HG03558 (cell line): ENCODE data around the gene BAIAP2L1.
"Not testable (repeated sequence)": the region's sequence is repeated elsewhere in the genome, so short reads cannot be mapped to it uniquely, and the experiment has no call there.

Experiments
- ATAC-seq: cut with Tn5 transposase; IDR thresholded peaks from one replicate; pipeline ENCODE4 v1.9.1; 2021; ENCODE audit warnings: moderate number of reproducible peaks; ENCODE audit not compliant: unreplicated experiment; ENCODE audit errors: extremely low read depth

The BAIAP2L1 gene

GRCh38 chr7:98329100-98329790 is 71.6 kb downstream of the BAIAP2L1 start:
- ATAC-seq = no peak

GRCh38 chr7:98324782-98325181 is 76.1 kb downstream of the BAIAP2L1 start:
- no peak for ATAC-seq

DNA sequence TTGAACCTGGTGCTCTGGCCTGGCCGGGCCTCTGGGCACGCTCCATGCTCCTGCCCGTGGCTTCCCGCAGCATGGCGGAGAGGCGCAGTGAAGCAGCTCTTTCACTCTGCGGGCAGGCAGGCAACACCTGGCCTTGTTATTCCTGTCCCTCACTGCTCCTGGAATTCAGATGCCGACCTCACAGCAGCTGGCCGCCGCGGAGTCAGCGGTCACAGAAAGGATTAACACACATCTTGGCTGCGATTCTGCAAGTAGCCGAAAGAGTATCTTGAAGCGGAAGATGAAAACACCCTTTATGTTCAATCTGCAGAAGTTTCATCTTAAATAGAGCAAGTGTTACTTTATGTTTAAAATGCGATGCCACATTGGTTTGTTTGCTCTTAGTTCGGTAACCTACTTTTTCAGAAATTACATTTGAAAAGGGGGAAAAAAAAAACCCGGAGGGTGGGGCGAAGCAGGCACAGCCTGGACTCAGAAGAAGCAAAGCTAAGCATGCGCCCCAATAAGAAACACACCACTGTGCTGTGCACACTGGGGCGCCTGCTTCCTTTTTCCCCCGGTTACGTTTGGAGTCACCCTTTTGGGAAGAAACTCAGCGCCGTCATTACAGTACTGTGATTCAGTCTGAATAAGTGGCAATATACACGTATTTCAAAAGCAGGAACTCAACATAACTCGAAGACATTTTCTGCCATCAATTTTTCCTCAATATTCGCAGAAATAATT is 77.1 kb downstream of the BAIAP2L1 start:
- ATAC-seq = no peak

GRCh38 chr7:98322331-98323270 is 78.3 kb downstream of the BAIAP2L1 start:
- ATAC-seq = no peak

DNA sequence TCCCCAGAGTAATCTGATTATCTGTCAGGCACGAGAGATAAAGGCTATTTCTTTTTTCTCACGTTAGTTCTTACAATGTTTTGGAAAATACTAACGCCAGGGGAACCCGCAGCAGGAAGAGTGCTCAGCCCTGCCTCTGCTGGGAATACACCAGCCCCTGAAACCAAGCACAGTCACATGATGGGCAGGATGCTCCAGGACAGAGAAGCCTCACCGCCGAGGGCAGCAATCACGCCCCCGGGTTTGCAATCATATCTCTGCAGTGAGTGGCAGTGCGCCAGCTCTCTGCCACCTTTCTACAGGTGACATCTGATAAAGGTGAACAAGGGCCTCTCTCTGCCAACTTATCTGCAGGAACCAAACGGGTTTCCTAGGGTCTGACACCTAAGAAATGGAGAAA is 79.6 kb downstream of the BAIAP2L1 start:
- no peak for ATAC-seq

- ATAC-seq = no peak
These were observed 81.7 kb downstream of the BAIAP2L1 start for GRCh38 chr7:98319176-98319575.

GRCh38 chr7:98317366-98318040 is 83.4 kb downstream of the BAIAP2L1 start:
- no peak for ATAC-seq

DNA sequence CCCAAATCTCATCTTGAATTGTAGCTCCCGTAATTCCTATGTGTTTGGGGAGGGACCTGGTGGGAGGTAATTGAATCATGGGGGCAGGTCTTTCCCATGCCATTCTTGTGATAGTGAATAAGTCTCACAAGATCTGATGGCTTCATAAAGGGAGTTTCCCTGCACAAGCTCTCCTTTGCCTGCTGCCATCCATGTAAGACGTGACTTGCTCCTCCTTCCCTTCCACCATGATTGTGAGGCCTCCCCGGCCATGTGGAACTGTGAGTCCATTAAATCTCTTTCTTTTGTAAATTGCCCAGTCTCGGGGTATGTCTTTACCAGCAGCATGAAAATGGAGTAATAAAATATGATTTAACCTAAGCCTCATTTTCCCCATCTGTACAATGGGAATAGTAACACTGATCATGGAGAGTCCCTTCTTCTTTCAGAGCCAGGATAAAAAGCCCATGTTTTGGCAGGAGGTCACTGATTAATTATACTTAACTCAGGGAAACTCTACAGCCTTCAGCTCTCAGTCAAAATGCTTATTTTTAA is 84.8 kb downstream of the BAIAP2L1 start:
- not testable (repeated sequence) for ATAC-seq

- ATAC-seq = no peak
These were observed 85.4 kb downstream of the BAIAP2L1 start for GRCh38 chr7:98315318-98315993.

DNA sequence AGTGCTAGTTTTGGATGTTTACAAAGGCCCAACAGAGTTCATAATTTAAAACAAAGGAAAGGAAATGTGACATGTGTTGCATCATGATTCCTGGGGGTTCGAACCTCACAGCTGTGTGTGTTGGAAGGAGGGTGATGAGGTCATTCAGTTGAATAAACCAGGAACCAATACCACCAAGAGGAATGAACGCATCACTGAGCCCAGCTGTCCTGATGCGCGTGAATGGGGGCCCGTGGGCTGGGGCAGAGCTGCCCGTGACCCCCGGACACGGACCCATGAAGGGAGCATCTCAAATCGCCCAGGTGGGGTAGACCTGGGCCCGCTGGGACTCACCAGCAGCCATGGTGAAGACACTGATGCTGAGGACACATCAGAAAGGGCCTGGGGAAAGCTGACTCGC is 86.4 kb downstream of the BAIAP2L1 start:
- ATAC-seq = no peak

- ATAC-seq = no peak
These were observed 88.7 kb downstream of the BAIAP2L1 start for GRCh38 chr7:98312201-98312600.

DNA sequence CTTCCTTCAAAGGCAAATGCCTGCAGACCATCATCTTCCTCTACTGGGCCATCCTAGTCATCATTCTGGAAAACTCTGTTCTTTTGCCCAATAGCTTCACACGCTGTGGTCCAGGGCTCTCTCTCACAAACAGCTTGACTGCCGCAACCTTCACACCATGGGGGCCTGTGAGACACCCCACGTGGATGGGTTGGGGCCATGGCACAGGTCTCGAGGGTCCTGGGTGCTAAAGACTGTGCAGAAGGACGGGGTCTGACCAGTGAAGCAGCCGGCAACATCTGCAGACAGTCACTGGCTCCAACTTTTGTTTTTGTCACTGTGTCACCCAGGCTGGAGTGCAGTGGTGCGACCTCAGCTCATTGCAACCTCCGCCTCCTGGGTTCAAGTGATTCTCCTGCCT is 91.3 kb downstream of the BAIAP2L1 start:
- no peak for ATAC-seq

GRCh38 chr7:98307971-98308466 is 92.9 kb downstream of the BAIAP2L1 start:
- no peak for ATAC-seq

DNA sequence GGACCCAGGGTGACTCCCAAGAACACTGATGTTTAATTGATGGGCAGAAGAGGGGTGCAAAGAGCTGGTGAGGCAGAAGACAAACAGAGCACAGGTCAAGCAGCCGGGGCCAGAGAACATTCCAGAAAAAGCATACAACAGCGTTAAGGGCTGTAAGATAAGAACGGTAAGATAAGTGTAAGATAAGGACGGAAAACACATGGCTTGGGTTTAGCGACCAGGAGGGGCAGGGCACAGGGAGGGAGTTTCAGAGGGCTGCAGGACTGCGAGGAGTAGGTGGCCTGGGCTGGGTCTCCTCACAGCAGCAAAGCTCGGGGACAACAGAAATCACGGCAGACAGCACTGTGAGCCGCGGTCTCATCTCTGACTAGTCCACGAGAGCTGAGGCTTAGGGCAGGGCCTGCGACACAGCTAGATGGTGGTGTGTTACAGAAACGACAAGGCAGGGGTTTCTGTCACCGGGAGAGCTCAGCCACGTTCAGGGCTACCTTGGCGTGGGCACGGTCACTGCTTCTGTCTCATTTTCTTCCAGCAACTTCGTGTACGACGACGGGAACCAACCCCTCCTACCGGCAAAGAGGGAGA is 94.8 kb downstream of the BAIAP2L1 start:
- no peak for ATAC-seq

DNA sequence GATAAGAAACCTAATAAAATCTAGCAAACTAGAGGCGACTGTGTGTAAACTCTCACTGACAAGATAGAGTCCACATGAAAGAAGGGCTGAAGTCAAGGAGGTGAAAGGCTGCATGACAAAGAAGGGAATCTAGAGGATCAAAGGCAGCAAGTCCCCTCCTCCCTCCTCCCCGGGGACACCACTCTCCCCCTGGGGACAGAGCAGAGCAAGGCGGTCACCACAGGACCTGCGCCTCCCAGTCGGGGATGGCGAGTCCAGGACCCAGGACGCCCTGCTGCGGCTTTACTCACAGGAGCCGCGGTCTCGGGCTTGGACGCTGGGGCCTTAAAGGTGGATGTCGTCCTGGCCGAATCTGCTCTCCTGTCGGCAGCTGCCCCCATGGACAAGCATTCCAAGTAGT is 97.0 kb downstream of the BAIAP2L1 start:
- ATAC-seq = no peak

DNA sequence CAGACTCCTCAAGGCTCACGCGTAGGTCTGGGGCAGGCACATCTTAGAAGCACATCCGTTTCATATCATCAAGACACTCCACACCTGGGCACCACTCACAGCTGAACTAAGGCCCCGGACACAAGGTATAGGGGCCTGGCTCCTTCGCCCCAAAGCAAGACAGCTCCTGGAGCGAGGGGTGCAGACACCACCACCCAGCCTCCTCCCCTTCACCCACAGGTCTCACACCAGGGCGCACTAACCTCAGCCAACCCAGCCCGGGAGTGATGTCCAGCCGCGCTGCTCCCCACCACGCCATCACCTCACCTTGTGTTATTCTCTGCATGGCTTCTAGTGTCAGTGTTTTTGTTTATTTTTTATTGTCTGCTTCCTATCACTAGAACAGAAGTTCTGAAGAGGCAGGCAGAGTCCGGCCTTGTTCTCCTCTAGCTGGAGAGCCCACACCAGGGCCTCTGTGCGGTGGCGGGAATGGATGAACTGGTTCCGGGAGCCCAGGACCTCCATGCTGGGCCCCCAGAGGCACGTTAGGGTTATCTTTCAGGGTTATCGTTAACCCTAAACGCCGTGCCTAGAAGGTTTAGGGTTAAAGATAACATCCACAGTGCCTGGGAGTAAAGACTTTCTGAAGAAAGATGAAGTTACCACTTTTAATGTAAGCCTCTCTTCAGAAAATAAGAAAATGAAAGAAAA is 97.6 kb downstream of the BAIAP2L1 start:
- no peak for ATAC-seq

GRCh38 chr7:98301693-98302470 is 99.0 kb downstream of the BAIAP2L1 start:
- ATAC-seq = no peak
